ENCODE data around the gene COA1.

DNA sequence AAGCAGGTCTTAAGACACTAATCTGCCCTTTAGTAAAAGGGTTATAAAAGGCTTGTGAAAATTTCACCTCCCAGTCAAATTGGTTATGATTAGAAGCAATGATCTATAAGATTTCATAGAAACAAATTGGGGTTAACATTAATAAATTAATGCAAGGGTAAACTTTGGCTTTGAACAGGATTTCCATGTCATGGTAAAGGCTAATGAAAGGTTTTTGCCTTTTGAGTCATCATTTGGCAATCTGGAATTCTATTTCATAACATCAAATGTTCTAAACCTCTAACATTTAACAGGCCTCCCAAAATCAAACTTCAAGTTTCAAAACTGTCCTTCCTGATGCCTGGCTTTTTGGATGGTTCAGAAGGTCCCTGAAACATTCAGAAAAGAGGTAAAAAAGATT lies 62.4 kb downstream of the COA1 start:
- TF ChIP-seq, protein P1, sequence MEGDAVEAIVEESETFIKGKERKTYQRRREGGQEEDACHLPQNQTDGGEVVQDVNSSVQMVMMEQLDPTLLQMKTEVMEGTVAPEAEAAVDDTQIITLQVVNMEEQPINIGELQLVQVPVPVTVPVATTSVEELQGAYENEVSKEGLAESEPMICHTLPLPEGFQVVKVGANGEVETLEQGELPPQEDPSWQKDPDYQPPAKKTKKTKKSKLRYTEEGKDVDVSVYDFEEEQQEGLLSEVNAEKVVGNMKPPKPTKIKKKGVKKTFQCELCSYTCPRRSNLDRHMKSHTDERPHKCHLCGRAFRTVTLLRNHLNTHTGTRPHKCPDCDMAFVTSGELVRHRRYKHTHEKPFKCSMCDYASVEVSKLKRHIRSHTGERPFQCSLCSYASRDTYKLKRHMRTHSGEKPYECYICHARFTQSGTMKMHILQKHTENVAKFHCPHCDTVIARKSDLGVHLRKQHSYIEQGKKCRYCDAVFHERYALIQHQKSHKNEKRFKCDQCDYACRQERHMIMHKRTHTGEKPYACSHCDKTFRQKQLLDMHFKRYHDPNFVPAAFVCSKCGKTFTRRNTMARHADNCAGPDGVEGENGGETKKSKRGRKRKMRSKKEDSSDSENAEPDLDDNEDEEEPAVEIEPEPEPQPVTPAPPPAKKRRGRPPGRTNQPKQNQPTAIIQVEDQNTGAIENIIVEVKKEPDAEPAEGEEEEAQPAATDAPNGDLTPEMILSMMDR (IDR thresholded peaks at IDR 0.05) = no peak
- TF ChIP-seq POLR2AphosphoS5 (IDR thresholded peaks at IDR 0.05; ENCODE audit: low read depth, low read length) (no peak), SIN3A (IDR thresholded peaks at IDR 0.05; ENCODE audit: borderline replicate concordance, insufficient read depth, low read depth, low read length) (no peak)
- TF ChIP-seq, protein P2, sequence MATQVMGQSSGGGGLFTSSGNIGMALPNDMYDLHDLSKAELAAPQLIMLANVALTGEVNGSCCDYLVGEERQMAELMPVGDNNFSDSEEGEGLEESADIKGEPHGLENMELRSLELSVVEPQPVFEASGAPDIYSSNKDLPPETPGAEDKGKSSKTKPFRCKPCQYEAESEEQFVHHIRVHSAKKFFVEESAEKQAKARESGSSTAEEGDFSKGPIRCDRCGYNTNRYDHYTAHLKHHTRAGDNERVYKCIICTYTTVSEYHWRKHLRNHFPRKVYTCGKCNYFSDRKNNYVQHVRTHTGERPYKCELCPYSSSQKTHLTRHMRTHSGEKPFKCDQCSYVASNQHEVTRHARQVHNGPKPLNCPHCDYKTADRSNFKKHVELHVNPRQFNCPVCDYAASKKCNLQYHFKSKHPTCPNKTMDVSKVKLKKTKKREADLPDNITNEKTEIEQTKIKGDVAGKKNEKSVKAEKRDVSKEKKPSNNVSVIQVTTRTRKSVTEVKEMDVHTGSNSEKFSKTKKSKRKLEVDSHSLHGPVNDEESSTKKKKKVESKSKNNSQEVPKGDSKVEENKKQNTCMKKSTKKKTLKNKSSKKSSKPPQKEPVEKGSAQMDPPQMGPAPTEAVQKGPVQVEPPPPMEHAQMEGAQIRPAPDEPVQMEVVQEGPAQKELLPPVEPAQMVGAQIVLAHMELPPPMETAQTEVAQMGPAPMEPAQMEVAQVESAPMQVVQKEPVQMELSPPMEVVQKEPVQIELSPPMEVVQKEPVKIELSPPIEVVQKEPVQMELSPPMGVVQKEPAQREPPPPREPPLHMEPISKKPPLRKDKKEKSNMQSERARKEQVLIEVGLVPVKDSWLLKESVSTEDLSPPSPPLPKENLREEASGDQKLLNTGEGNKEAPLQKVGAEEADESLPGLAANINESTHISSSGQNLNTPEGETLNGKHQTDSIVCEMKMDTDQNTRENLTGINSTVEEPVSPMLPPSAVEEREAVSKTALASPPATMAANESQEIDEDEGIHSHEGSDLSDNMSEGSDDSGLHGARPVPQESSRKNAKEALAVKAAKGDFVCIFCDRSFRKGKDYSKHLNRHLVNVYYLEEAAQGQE (IDR thresholded peaks at IDR 0.05; ENCODE audit: insufficient read depth in 1 of 2, low read depth in 2 of 2, low read length in 1 of 2) = no peak
